Measurements from ENCODE around the gene FBXW12.

FBXW12 gene

DNA sequence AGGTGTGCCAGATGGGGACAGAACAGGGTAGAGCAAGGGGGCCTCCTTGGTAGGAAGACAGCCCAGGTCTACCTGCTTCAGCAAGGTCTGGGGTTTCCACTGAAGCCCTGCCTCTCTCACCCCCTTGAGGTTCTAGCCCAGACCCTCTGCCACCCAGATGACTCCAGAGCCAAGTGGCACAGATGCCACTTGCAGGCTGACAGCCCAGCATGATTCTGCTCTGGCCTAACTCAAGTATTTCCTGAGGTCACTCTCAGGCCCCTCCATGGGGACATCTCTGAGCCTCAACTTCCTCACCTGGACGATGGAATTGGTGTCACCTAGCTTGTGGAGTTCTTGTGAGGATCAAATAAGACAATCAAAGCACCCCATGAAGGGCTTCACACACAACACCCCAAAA, 34.0 kb downstream of the FBXW12 start:
- DNase-seq (ENCODE audit: low read depth), result no peak

DNA sequence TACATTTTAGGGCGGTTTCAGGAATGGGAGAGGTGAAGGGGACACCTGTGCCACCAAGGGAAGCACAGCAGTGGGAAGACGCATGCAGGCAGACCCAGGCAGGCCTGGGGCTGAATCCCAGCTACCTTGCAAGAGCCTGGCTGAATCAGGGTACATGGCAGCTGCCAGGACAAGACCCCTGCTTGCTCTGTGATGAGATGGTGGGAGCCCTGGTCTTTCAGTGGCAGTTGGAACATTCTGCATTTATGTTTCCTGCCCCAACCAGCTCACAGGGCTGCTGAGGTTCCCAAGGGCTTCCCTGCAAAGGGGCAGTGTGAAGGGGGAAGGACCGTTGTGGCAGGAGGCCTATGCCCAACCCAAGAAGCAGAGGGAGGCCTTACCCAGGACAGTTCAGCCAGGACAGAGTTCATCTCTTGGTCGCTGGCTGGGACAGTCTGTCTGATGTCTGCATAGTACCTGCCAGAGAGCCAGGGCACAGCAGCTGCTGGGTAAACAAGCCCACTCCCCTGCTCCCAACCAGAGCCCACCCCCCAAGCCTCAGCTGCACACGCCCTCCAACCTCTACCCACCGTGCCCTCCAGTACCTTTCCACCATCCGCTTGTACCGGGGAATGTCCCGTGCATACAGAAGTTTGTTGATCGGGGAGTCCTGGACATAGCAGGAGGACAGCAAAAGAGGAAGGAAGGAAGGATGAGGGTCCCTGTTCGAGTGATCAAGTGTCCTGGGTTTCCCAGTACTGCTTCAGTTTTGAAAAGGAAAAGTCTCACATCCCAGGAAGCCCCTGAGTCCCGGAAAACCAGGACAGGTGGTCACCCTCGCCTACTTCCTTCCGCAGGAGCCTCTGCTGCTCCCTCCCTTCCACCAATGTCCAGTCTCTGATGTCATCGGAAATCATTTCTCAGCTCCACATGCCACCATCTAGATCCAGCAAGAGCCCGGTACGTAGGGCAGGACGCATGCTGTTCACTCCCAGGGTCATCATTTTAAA, 34.7 kb downstream of the FBXW12 start:
- no peak for DNase-seq (ENCODE audit: low read depth)
- H3K4me3 ChIP-seq (ENCODE audit: low read depth, low read length), result no peak overlapping the region

More for the DNA sequence above, 34.0 kb downstream of the FBXW12 start:
- H3K4me3 ChIP-seq (ENCODE audit: low read depth, low read length), result no peak overlapping the region

DNA sequence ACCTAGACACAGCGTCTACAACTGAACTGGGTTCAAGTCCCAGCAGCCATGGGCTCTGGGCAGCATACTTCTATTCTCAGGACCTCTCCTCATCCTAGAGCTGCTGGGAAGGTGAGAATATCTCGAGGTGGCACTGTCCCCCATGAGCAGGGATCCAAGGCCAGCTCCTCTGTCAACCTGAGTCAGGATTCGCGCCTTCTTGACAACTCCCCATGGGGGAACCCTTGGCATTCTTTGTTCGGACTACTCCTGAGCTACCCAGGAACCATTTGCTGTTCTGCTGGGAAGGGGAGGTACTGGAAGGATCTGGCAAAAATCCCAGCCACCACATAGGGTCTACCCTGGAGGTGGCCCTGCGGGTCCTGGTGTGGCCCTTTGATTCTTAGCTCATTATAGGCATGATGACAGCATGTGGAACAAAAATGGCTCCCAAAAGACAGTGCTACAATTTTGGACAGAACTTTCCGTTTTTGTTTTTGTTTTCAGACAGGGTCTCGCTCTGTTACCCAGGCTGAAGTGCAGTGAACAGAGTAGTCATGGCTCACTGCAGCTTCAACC, 35.6 kb downstream of the FBXW12 start:
- no peak overlapping the region for H3K4me3 ChIP-seq (ENCODE audit: low read depth, low read length)
- DNase-seq (ENCODE audit: low read depth), result no peak

DNA sequence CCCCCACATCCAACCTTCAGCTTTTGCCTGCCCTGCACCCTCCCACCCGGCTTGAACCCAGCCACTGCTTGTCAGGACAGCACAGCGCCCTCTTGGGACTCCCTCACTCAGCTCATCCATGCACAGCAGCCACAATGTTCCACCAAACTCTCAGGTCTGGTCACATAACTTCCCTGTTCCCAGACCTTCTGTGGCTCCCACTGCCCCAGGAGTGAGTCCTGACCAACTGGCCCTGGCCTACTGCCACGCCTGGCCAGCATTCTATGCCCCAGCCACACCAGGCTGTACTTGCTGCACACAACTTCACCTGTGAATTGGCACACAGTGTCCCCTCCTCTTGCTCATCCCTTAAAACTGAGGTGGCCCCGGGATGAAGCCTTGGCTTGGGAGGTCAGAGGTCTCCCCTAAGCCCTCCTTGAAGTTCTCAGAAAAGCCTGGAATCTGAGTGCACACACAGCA, 36.8 kb downstream of the FBXW12 start:
- DNase-seq (ENCODE audit: low read depth), result no peak
- no peak overlapping the region for H3K4me3 ChIP-seq (ENCODE audit: low read depth, low read length)

DNA sequence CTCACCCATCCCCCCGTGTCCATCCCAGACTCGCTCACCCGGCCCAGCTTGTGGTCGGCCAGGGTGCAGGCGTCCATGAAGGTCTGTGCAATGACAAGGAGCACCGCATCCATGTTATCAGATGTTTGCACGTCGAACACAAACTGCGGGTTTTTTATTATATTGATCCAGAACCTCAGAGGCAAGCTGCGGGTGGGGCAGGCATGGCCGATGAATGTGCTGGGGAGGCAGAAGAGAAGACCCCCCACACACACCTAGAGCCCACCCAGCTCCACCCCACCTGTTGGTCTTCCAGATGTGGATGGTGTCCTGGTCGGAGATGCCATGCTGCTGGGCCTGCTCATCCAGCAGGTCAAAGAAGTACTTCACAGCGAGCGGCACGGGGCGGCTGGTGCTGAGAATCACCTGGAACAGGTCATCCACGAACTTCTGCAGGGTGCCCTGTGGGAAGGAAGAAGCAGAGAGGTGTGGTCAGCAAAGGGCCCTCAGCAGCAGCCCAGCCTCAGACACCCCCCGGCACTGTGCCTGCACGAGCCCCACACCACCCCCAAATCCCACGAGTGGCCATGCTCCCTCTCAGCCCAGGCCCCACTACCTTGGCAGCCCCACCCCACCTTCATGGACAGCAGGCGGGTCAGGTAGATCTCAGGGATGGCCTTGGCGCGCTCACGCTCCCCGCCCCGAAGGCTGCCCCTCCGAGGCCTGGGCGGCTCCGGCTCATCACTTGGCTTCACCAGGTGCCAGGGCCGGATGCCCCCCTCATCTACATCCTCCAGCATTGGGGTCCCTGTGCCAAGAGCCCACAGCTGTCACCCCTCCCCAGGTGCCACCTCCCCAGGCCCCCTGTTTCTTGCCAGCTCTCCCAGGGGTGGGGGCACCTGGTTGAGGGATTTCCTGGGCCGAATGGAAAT, 37.5 kb downstream of the FBXW12 start:
- no peak overlapping the region for H3K4me3 ChIP-seq (ENCODE audit: low read depth, low read length)
- DNase-seq (ENCODE audit: low read depth), result no peak

DNA sequence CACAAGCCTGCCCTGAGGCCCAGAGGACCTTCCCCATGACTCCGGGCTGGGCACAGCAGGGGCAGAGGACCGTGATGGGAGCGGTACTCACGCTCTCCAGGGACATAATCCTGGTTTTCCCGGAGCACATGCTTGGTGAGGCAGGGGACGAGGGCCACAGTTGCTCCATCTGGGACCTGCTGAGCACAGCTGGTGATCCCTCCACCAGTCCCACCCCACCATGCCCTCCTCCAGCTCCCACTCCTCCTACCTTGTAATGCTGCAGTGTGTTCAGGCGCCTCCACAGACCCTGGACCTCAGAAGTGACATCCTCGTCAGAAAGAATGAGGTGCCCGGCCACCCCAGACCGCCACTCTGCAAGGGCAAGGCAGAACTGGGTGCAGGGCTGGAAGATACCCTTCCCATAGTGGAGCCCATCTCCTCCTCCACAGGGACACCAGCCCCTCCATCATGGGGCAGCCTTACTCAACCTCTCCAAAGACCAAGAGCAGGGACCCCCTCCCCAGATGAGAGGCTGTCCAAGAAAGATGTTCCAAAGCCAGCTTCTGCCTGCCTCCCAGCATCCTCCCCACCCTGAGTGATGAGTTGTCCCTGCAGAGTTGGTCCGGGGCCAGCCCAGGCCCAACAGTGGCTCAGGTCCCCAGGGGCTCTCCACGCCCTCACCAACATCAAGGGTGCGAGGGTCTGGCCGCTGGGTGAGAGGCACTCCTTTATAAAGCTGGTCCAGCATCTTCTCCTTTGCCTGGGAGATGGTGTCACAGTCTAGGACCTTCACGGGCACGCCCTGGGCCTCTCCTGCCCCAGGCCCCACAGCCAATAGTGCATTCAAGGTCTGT, 38.4 kb downstream of the FBXW12 start:
- no peak overlapping the region for H3K4me3 ChIP-seq (ENCODE audit: low read depth, low read length)
- DNase-seq (ENCODE audit: low read depth), result no peak

DNA sequence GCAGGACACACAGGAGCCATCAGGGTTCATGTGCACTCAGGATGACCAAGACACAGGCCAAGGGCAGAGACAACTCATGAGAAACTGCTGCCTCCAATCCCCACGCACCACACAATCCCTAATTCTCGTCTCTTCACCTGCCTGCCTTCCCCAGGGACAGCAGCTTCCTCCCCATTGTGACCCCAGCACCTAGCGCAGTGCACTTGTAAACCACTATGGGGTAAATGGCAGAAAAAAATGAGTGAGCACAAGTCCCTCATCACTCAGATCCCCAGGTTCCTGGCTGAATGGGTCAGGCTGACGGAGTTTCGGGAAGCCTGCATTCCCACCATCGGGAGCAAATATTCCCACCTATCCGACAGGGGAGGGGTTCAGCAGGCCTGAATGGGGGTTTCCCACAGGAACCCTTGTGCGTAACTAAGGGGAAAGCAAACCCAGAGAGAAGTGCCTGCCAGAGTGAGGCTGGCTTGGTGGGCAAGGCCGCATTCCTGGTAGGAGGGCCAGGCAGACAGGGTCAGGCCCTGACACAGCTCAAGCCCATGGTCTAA, 39.1 kb downstream of the FBXW12 start:
- no peak for DNase-seq (ENCODE audit: low read depth)
- no peak overlapping the region for H3K4me3 ChIP-seq (ENCODE audit: low read depth, low read length)

DNA sequence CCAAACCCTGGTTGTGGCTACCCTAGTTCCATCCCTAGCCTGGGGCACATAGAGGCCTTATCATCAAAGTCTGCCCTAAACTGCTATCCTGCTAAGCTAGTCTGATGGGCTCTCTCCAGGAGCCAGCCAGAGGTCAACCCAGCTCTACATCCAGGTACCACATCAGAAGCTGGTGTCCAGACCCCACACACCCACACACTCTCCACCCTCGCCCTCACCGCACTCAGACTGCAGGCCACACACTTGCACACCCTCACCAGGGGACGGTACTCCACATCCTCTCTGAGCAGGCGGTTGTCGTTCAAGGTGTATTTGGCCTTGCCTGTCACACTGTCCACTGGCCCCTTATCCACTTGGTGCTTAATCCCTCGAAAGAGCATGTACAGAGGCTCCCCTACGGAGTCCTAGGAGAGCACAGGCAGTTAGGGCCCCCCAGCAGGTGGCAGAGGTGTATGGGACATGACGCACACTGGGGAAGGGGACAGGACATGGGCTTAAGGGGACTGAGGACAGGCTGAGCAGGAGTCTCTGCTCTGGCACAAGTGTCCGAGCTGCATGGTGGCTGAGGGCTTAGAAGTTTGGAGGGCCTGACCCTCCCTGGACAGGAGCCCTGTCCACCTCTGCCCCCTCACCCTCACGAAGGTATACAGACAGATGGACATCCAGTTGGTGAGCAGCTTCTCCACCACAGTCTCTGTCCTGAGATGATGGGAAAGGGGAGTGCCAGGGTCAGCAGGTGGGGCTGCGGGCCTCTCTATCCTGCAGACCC, 39.8 kb downstream of the FBXW12 start:
- DNase-seq (ENCODE audit: low read depth), result no peak
- H3K4me3 ChIP-seq (ENCODE audit: low read depth, low read length), result no peak overlapping the region

DNA sequence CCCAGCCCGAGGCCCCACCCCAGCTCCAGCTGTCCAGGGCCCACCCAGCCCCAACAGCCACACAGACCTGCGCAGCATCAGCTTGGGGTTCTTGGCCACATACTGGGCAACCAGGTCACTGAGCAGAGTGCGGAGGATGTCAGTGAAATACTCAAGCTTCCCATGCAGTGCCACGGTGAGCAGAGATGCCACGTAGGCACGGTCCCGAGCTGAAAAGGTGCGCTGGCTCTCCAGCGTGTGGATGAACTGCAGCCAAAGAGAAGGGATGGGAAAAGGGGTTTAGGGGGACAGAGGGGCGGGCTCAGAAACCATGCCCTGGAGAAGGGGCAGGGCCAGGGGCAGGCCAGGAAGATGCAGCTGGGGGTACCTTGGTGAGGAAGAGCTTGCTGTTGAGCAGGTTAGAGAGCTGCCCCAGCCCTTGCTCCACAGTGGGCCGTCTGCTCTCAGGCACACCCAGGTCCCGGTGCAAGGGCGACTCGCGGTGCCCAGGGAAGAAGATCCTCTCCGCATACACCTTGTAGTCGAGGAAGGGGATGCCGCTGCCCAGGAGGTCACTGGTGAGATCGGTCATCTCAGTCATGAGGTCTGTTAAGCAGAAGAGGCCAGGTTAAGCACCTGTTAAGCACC, 40.5 kb downstream of the FBXW12 start:
- no peak for DNase-seq (ENCODE audit: low read depth)
- H3K4me3 ChIP-seq (ENCODE audit: low read depth, low read length), result no peak overlapping the region

DNA sequence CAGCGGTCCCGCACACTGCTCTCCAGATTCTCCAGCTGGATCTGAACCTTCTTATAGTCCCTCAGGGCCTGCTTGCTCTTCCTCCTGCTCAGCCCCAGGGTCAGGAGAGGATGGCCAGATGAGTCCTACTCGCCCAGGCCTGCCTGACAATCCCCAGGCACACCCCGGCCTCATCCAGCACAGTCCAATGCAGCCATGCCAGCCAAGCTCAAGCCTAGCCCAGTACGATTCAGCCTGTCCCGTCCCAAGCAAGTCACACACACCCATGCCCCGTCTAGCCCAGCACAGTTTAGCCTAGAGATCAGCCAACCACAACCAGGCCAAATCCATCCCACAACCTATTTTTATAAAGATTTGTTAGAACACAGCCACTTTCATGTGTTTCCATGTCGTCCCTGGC, 41.1 kb downstream of the FBXW12 start:
- no peak overlapping the region for H3K4me3 ChIP-seq (ENCODE audit: low read depth, low read length)
- DNase-seq (ENCODE audit: low read depth), result no peak

DNA sequence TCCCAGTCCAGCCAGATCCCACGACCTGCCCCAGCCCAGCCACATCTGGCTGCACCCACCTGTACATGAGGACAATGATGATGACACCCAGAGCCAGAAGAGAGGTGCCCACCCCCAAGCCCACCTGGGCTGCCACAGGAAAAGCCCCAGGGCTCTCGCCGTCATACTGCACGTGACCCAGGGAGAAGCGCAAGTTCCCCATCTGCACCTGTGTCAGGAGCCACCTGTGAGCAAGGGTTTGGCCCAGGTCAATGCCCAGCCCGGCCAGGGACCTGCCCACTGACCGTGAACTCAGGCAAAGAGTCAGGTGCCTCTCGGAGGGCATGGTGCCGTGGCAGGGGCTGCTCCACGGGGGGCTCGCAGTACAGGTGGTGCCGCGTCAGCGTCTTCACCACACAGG, 41.6 kb downstream of the FBXW12 start:
- no peak for DNase-seq (ENCODE audit: low read depth)
- no peak overlapping the region for H3K4me3 ChIP-seq (ENCODE audit: low read depth, low read length)

DNA sequence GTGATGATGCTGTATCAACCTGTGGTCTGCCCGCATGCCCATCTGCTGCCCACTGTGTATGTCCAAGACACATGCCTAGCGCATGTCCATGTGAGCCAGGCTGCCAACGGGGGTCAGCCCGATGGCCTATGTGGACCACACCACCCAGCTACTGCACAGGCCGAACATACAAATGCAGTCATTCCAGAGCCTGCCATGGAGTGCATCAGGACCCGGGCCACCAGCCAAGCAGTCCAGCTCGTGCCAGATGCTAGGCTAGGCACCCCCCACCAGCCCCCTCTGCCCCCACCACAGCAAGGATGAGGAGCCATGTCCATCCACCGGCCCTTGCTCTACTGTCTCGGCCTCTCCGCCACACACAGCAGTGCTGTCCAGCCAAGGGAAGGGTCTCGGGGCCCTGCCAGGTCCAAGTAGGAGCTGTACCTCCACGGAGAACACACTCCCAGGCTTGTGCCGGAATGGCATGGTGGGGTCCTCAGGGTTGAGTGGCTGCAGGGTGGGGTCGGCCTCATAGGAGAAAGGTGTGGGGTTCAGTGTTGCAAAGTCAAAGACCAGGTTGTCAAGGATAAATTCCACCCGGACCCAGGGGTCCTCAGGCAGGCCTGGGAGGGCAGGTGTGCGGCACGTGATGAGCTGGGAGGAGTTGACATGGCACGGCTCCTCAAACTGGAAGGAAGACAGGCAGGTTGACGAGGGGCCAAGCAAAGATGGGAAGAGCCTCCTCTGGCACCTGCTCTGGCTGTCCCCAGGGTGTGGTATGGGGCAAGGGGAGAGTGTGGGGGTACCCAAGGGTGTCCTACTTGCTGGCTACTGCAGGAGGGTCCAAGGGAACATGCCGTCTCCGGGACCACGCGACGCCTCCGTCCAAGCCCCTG, 42.6 kb downstream of the FBXW12 start:
- no peak for DNase-seq (ENCODE audit: low read depth)

DNA sequence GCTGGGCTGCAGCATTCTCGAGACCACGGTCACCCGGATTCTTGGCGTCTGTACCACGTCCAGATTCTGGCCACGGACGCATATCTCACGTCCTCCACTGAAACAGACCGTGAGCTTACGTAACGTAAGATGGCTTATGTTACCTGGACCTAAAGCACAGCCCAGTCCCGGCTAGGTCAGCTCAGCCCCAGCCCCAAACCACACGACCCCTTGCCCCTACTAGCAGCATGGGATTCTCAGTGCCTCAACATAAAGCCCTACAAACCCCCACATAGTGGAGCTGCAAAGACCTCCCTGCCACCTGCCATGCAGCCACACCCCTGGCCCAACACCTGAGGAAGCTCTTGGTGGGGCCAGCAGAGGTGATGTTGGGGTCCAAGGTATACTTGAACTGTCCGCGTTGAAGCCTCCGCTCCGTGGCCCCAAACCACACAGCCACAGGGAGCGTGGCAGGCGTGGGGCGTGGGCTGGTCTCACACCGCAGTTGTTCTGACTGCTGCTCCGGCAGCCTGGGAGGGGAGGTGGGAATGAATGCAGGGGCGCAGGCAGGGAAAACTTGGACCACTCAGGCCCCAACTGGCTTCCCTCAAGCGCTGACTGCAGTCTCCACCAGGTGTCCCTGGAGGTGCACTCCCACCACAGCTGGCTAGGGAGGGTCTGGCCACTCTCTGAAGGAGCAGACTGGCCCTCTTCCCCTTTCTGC, 43.4 kb downstream of the FBXW12 start:
- no peak overlapping the region for H3K4me3 ChIP-seq (ENCODE audit: low read depth, low read length)
- no peak for DNase-seq (ENCODE audit: low read depth)

More for the DNA sequence above, 42.6 kb downstream of the FBXW12 start:
- no peak overlapping the region for H3K4me3 ChIP-seq (ENCODE audit: low read depth, low read length)

DNA sequence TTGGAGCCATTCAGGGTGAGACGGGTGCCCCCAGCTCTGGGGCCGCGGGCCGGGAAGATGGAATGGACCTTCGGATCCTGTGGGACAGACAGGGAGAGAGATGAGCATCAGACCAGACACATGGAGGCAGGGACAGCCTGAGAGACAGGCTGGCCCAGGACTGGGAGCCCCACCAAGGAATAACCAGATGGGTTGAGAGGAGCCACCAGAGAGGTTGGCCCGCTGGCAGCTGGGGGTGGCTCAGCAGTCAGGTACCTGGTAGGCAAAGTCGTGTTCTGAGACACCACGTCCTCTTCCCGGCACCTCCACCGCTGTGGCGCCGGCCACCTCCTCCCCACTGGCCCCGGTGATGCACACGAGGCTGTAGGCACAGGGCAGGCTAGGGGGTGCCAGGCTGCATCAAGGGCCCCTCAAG, 44.1 kb downstream of the FBXW12 start:
- H3K4me3 ChIP-seq (ENCODE audit: low read depth, low read length), result no peak overlapping the region
- no peak for DNase-seq (ENCODE audit: low read depth)

DNA sequence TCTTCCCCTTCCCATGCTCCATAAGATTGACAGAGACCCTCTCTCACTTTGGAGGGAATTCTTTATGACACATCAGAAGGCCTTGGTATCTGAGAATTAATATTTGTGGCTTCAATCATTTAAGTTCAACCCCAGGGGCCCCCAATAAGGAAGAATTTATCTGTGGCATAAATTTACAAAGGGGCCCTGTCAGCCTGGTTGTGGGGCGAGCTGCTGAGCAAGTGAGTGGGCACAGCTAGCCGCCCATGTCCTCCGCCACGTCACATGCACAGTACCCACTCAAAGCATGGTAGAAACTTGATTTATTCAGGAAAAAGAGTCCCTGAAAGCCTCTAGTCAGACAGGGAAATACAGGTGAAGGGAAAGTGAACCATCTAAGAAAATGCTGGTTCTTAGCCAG, 44.5 kb downstream of the FBXW12 start:
- DNase-seq (ENCODE audit: low read depth), result no peak
- H3K4me3 ChIP-seq (ENCODE audit: low read depth, low read length), result no peak overlapping the region

DNA sequence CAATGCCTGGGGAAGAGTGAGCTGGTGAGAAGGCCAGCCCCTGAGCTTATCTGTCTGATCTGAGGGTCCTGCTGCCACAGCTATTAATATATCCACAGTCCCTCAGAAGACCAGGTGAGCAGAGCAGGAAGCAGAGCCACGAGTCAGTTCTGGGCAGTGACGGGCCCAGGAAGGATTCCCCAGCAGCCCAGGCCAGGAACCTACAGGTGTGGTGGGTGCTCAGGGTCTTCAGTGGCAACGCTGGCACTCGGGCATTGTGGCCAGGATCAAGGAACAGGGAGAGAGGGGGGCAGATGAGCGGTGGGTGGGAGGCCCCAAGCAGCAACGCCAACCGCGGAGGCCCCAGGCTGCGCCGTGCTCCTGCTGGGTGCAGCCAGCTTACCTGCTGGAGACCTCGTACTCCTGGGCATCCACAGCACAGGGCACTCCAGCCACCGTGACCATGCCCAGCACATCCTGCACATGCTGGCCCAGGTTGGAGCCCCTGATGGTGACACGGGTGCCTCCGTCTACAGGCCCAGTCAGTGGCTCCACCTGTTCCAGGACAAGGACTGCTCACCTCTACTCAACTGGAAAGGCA, 45.6 kb downstream of the FBXW12 start:
- no peak for DNase-seq (ENCODE audit: low read depth)
- H3K4me3 ChIP-seq (ENCODE audit: low read depth, low read length), result no peak overlapping the region

Data from skeletal muscle cell (primary cell).